Measurements from ENCODE around the gene TNNT3.

GRCh38 chr11:1872267-1872985 is 47.1 kb upstream of the TNNT3 start:
- TF ChIP-seq CTCF (conservative IDR thresholded peaks at IDR 0.05; ENCODE audit: low read length) (no peak), EZH2phosphoT487 (IDR thresholded peaks at IDR 0.05; ENCODE audit: borderline replicate concordance, low read depth, low read length) (no peak)
